ENCODE results near the gene ASGR1. TPM values are rescaled to one million over a fixed set of nuclear protein-coding genes. Genes with fewer than 3 reads are reported as not detected.

ASGR1 gene
- total and polyA plus RNA-seq, 2 of the 4 experiments (the other 2 are of a cell fraction), result 1.3 to 3.8 TPM

DNA sequence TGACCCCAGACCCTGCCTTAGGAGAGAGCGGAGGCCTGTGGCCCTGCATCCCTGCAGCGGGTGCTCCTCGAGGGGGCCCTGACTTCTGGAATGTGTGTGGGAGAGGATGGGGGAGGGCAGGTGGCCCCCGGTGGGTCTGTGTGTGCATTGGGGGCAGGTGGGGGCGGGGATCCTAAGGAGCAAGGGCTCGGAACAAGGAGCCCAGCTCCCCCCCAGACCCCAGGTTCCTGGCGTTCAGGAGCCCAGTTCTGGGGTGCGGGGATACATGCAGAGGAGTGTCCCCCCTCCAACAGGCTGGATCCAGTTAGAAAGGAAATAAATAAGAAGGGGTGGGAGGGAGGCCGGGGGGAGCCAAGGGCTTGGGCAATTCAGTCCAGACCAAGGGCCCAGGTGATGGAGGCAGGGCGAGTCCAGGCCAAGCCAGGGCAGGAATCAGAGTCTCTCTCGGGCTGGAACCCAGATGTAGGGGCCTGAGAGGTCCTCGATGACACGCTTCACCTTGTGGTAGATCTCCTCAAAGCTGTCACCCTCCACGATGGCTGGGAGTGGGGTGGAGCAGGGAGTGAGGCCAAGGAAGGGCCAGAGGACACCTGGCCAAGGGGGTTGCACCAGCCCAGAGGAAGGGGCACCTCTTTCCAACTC is 11.2 kb upstream of the ASGR1 start:
- Histone ChIP-seq H2BK20ac (ENCODE audit: low read depth, low read length) (no peak overlapping the region), H3K4ac (ENCODE audit: low read depth, low read length) (no peak overlapping the region), H3K14ac (replicated peaks; ENCODE audit: low read depth, low read length) (no peak overlapping the region), H4K91ac (ENCODE audit: insufficient read depth, low read depth, low read length) (no peak overlapping the region), H3K18ac (ENCODE audit: low read depth, low read length) (no peak overlapping the region), H3K9ac (ENCODE audit: low read depth, low read length) (no peak overlapping the region), H3K4me3 (ENCODE audit: insufficient read depth, low read depth, low read length) (no peak overlapping the region), H4K5ac (ENCODE audit: low read depth, low read length) (no peak overlapping the region), H3K9me1 (ENCODE audit: insufficient read depth, low read length) (no peaks in the 10 kb centered on the region), H3K4me1 (ENCODE audit: control insufficient read depth, insufficient read depth, low read length) (no peaks in the 10 kb centered on the region), H3K4me2 (ENCODE audit: low read depth, low read length) (no peak overlapping the region), H3K27ac (ENCODE audit: insufficient read depth, low read length) (no peak overlapping the region), H2AFZ (replicated peaks; ENCODE audit: low read length, poor library complexity) (no peak overlapping the region), H2BK5ac (ENCODE audit: low read depth, low read length, poor library complexity, severe bottlenecking) (no peak overlapping the region), H4K20me1 (ENCODE audit: insufficient read depth, low read length) (peaks cover 12% of the 10 kb centered on the region), H2AK5ac (ENCODE audit: low read depth, low read length) (no peak overlapping the region), H2BK15ac (ENCODE audit: low read depth, low read length) (no peak overlapping the region), H3K9me3 (ENCODE audit: control insufficient read depth, insufficient read depth, low read length) (no peaks in the 10 kb centered on the region), H2BK120ac (ENCODE audit: low read depth, low read length) (no peak overlapping the region), H4K8ac (ENCODE audit: low read depth in 2 of 2, low read length in 2 of 2) (no peak overlapping the region), H3K36me3 (ENCODE audit: control insufficient read depth, insufficient read depth, low read length) (peaks cover 44% of the 10 kb centered on the region), H3K56ac (ENCODE audit: extremely low read depth, insufficient read depth, low read length) (no peak overlapping the region), H3K27me3 (ENCODE audit: control insufficient read depth, insufficient read depth, low read length) (no peaks in the 10 kb centered on the region), H2AK9ac (replicated peaks; ENCODE audit: low read depth, low read length, poor library complexity) (no peak overlapping the region), H3K23ac (ENCODE audit: low read depth, low read length) (no peak overlapping the region), H3K79me1 (ENCODE audit: low read depth in 1 of 2, low read length in 2 of 2) (no peaks in the 10 kb centered on the region; a peak in 2 of 4 replicates)
- DNase-seq (no peak), ATAC-seq (ENCODE audit: low read depth) (no peak)
- BruUV-seq (replicated peaks), result TSS peak; percentile 34
- dilution Hi-C loops (cut with HindIII; ENCODE audit: low sequenced_read_pairs, unreplicated experiment), result no loop called here
- POLR2A ChIA-PET (ENCODE audit: unreplicated experiment), result no interaction called here
- in situ Hi-C loops (cut with MboI; ENCODE audit: low sequenced_read_pairs), result no loop called here
- CTCF ChIA-PET, result no interaction called here
- intact Hi-C loops (cut with micrococcal nuclease), result no loop called here
- TF ChIP-seq RCOR1 (IDR thresholded peaks at IDR 0.05; ENCODE audit: insufficient replicate concordance, low read length) (no peak), MAZ (IDR thresholded peaks at IDR 0.05; ENCODE audit: borderline replicate concordance, low read depth, low read length) (no peak), RFX5 (IDR thresholded peaks at IDR 0.05; ENCODE audit: low read depth, low read length) (no peak), MXI1 (IDR thresholded peaks at IDR 0.05; ENCODE audit: borderline replicate concordance, low read depth, low read length) (no peak), SMC3 (IDR thresholded peaks at IDR 0.05; ENCODE audit: low read depth, low read length) (no peak), USF2 (IDR thresholded peaks at IDR 0.05; ENCODE audit: low read depth, low read length) (no peak), FOS (IDR thresholded peaks at IDR 0.05; ENCODE audit: low read depth, low read length) (no peak), MAFK (IDR thresholded peaks at IDR 0.05; ENCODE audit: low read depth, low read length) (no peak), NFE2L2 (IDR thresholded peaks at IDR 0.05; ENCODE audit: low read depth, low read length) (no peak), POLR2A (IDR thresholded peaks at IDR 0.05; ENCODE audit: low read depth, low read length) (no peak), CEBPB (IDR thresholded peaks at IDR 0.05; ENCODE audit: low read depth, low read length) (no peak), CHD1 (IDR thresholded peaks at IDR 0.05; ENCODE audit: low read depth, low read length) (no peak), BHLHE40 (IDR thresholded peaks at IDR 0.05; ENCODE audit: low read depth, low read length) (no peak), RAD21 (IDR thresholded peaks at IDR 0.05; ENCODE audit: low read length) (no peak)
- TF ChIP-seq, protein P1, sequence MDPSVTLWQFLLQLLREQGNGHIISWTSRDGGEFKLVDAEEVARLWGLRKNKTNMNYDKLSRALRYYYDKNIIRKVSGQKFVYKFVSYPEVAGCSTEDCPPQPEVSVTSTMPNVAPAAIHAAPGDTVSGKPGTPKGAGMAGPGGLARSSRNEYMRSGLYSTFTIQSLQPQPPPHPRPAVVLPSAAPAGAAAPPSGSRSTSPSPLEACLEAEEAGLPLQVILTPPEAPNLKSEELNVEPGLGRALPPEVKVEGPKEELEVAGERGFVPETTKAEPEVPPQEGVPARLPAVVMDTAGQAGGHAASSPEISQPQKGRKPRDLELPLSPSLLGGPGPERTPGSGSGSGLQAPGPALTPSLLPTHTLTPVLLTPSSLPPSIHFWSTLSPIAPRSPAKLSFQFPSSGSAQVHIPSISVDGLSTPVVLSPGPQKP (IDR thresholded peaks at IDR 0.05; ENCODE audit: borderline replicate concordance, low read depth, low read length), result no peak
- TF ChIP-seq, protein P2, sequence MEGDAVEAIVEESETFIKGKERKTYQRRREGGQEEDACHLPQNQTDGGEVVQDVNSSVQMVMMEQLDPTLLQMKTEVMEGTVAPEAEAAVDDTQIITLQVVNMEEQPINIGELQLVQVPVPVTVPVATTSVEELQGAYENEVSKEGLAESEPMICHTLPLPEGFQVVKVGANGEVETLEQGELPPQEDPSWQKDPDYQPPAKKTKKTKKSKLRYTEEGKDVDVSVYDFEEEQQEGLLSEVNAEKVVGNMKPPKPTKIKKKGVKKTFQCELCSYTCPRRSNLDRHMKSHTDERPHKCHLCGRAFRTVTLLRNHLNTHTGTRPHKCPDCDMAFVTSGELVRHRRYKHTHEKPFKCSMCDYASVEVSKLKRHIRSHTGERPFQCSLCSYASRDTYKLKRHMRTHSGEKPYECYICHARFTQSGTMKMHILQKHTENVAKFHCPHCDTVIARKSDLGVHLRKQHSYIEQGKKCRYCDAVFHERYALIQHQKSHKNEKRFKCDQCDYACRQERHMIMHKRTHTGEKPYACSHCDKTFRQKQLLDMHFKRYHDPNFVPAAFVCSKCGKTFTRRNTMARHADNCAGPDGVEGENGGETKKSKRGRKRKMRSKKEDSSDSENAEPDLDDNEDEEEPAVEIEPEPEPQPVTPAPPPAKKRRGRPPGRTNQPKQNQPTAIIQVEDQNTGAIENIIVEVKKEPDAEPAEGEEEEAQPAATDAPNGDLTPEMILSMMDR (conservative IDR thresholded peaks at IDR 0.05; ENCODE audit: low read depth, low read length), result no peak
- WGBS, 2 experiments (ENCODE audit: extremely low coverage in 2 of 2, insufficient read length in 1 of 2), result 95% methylated on average over 4 of the region's 14 CpGs; no CpG with 5 or more reads in 1 of the 2 experiments
